ENCODE measurements around the gene TTYH1. TPM values are rescaled to one million over a fixed set of nuclear protein-coding genes. Genes with fewer than 3 reads are reported as not detected.

The TTYH1 gene
- total and polyA plus RNA-seq, 9 of the 15 experiments (the other 6 are each of a cell fraction or from before 2014, with no cell fraction given) = 0.08 TPM; not detected in 8

- TF ChIP-seq FOXP4 (CRISPR knock-in tag; IDR thresholded peaks at IDR 0.05; ENCODE audit: borderline replicate concordance) (no peak), PATZ1 (CRISPR knock-in tag; IDR thresholded peaks at IDR 0.05; ENCODE audit: borderline replicate concordance) (no peak), HDGF (IDR thresholded peaks at IDR 0.05) (no peak), SAP30 (IDR thresholded peaks at IDR 0.05; ENCODE audit: borderline replicate concordance, insufficient read depth, low read depth, low read length, poor library complexity, severe bottlenecking) (no peak)
Observed at GRCh38 chr19:54463531-54464043, 48.3 kb downstream of the TTYH1 start, which contains the start of gene LENG9 (continued).

All from K562 (cell line).